IMR-90 (cell line): ENCODE data around the gene EEF1AKMT1.

Source experiments
- BHLHE40 ChIP-seq: fragments of 150-350 bp; IDR thresholded peaks from 2 replicates; pipeline ENCODE4 v1.6.1; 2016; ENCODE audit warnings: mild to moderate bottlenecking, low read depth, low read length
- CEBPB ChIP-seq: IDR thresholded peaks from 2 replicates; pipeline ENCODE4 v1.6.1; 2012; ENCODE audit warnings: low read depth, low read length, improper control_type of control experiment
- NFE2L2 ChIP-seq: fragments of 150-350 bp; IDR thresholded peaks from 2 replicates; pipeline ENCODE4 v1.6.1; 2016; ENCODE audit warnings: low read depth, mild to moderate bottlenecking, low read length
- POLR2A ChIP-seq: IDR thresholded peaks from 2 replicates; pipeline ENCODE4 v1.6.1; 2012; ENCODE audit warnings: mild to moderate bottlenecking, low read depth, low read length
- RCOR1 ChIP-seq: IDR thresholded peaks from 2 replicates; pipeline ENCODE4 v1.6.1; 2012; ENCODE audit warnings: mild to moderate bottlenecking, low read length, improper control_type of control experiment; ENCODE audit not compliant: insufficient replicate concordance
- RFX5 ChIP-seq: IDR thresholded peaks from 2 replicates; pipeline ENCODE4 v1.8.0; 2012; ENCODE audit warnings: low read depth, mild to moderate bottlenecking, low read length, moderate library complexity
- SMC3 ChIP-seq: fragments of 150-350 bp; IDR thresholded peaks from 2 replicates; pipeline ENCODE4 v1.6.1; 2016; ENCODE audit warnings: low read depth, mild to moderate bottlenecking, antibody characterized with exemption, low read length, moderate library complexity
- TF ChIP-seq, protein P1 (sequence below): fragments of 150-350 bp; IDR thresholded peaks from 2 replicates; pipeline ENCODE4 v1.6.1; 2016; ENCODE audit warnings: low read depth, mild to moderate bottlenecking, low read length, moderate library complexity, borderline replicate concordance
- TF ChIP-seq, protein P2 (sequence below): conservative IDR thresholded peaks from 2 replicates; pipeline ENCODE4 v1.5.1; 2012; ENCODE audit warnings: mild to moderate bottlenecking, low read depth, low read length, improper control_type of control experiment

DNA sequence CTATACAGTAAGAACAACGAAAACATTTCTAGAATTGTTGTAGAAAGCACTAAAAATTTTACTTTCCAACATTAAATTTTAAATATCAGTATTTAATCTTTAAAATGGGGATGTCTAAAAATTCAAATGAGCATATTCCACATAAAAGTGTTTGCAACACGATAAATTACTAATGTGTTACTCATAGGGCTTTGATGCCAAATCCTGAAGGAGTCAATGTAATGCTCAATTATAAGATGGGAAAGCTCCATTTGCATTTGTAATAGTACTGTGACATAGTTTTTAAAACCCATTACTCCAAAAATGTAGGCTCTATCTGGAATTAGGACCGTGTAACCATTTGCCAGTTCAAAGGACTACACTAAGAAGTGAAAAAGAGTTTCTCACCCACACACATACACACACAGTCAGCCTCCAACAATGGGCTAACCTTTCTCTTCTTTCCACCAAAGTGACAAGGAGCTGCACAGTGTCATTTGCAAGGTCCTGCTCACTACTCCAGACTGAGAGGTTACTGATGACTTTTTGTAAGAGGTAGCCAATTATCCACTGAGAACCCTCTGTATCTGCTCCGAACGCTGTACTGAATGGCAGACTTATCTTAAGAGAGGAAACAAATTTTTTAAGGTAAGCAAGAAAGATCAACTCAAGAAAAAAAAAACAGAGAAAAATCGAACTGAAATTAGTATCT, 26.1 kb upstream of the EEF1AKMT1 start:
- TF ChIP-seq, protein P1, sequence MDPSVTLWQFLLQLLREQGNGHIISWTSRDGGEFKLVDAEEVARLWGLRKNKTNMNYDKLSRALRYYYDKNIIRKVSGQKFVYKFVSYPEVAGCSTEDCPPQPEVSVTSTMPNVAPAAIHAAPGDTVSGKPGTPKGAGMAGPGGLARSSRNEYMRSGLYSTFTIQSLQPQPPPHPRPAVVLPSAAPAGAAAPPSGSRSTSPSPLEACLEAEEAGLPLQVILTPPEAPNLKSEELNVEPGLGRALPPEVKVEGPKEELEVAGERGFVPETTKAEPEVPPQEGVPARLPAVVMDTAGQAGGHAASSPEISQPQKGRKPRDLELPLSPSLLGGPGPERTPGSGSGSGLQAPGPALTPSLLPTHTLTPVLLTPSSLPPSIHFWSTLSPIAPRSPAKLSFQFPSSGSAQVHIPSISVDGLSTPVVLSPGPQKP, result no peak
- TF ChIP-seq, protein P2, sequence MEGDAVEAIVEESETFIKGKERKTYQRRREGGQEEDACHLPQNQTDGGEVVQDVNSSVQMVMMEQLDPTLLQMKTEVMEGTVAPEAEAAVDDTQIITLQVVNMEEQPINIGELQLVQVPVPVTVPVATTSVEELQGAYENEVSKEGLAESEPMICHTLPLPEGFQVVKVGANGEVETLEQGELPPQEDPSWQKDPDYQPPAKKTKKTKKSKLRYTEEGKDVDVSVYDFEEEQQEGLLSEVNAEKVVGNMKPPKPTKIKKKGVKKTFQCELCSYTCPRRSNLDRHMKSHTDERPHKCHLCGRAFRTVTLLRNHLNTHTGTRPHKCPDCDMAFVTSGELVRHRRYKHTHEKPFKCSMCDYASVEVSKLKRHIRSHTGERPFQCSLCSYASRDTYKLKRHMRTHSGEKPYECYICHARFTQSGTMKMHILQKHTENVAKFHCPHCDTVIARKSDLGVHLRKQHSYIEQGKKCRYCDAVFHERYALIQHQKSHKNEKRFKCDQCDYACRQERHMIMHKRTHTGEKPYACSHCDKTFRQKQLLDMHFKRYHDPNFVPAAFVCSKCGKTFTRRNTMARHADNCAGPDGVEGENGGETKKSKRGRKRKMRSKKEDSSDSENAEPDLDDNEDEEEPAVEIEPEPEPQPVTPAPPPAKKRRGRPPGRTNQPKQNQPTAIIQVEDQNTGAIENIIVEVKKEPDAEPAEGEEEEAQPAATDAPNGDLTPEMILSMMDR, result no peak
- TF ChIP-seq BHLHE40 (no peak), POLR2A (no peak), NFE2L2 (no peak), CEBPB (no peak), RFX5 (no peak), RCOR1 (no peak), SMC3 (no peak)
